Stomach (tissue), 9 donors: ENCODE results near the gene CEBPZ. TPM values are rescaled to one million over a fixed set of nuclear protein-coding genes. Genes with fewer than 3 reads are reported as not detected.
"Not testable (repeated sequence)": the region's sequence is repeated elsewhere in the genome, so short reads cannot be mapped to it uniquely, and the experiment has no call there.

Experiments
- DNase-seq, 2 donors: peaks; one replicate each; pipeline versions ENCODE4 v3.0.0 to v3.0.0-alpha.2; 2013 to 2019
- H3K27ac ChIP-seq, 5 donors: fragments of 200-600 bp in 4 of 5; sonication (generic) in 4 of 5; one replicate each; pipeline ENCODE4 v1.5.1; 2013 to 2019; ENCODE audit warnings: mild to moderate bottlenecking in 1 of 5, moderate library complexity in 1 of 5
- H3K27me3 ChIP-seq, 3 donors: fragments of 200-600 bp; sonication (generic); one replicate each; pipeline ENCODE4 v1.5.1; 2017 to 2019; ENCODE audit warnings: mixed run types in 1 of 3
- H3K36me3 ChIP-seq, 4 donors: fragments of 200-600 bp; sonication (generic); 1 replicate in 3 of 4; 2 replicates in 1 of 4; pipeline ENCODE4 v1.5.1; 2016 to 2019
- H3K4me1 ChIP-seq, 4 donors: fragments of 200-600 bp; sonication (generic); one replicate each; pipeline ENCODE4 v1.5.1; 2016 to 2019
- H3K4me3 ChIP-seq, 4 donors: fragments of 200-600 bp; sonication (generic) in 3 of 4; one replicate each; pipeline ENCODE4 v1.5.1; 2016 to 2019; ENCODE audit warnings: mild to moderate bottlenecking in 1 of 4
- H3K9me3 ChIP-seq, 4 donors: fragments of 200-600 bp; sonication (generic); one replicate each; pipeline ENCODE4 v1.5.1; 2016 to 2019
- CTCF ChIP-seq, 7 experiments: fragments of 450-650 bp in 4 of 7; fragments of 200-600 bp in 3 of 7; sonication (generic) in 3 of 7; IDR thresholded peaks; one replicate each; pipeline ENCODE4 v1.5.1; 2016 to 2019; ENCODE audit warnings: antibody characterized with exemption in 7 of 7, control low read depth in 2 of 7, mild to moderate bottlenecking in 1 of 7
- EP300 ChIP-seq: sonication (generic); formaldehyde crosslinking; IDR thresholded peaks from one replicate; pipeline ENCODE4 v1.6.1; 2017; ENCODE audit warnings: antibody characterized with exemption
- POLR2A ChIP-seq, 4 donors: fragments of 450-650 bp; IDR thresholded peaks; one replicate each; pipeline ENCODE4 v1.6.1; 2016; ENCODE audit warnings: antibody characterized with exemption in 4 of 4, control low read depth in 2 of 4, mild to moderate bottlenecking in 1 of 4, moderate library complexity in 1 of 4
- POLR2AphosphoS5 ChIP-seq, 3 donors: sonication (generic); formaldehyde crosslinking; IDR thresholded peaks; one replicate each; pipeline ENCODE4 v1.6.1; 2016; ENCODE audit warnings: antibody characterized with exemption in 3 of 3
- WGBS, 5 donors: extraction: QIAGEN DNeasy Blood & Tissue Kit in 3 of 5; methylation state at CpG; one replicate each; pipeline versions ENCODE4 v1.1.5 to v1.1.7; 2013 to 2018; 5-methylcytosine and 5-hydroxymethylcytosine counted together
- intact Hi-C: fragments of 100-400 bp; cut with DNase I; formaldehyde crosslinking; loops from one replicate; pipeline ENCODE4 v1.15.1; 2023; ENCODE audit warnings: low total_unique reads
- polyA plus RNA-seq, 3 donors: library from polyadenylated mRNA; stranded (reverse); fragments of 200-250 nt; gene quantifications; one replicate each; pipeline ENCODE4 v1.2.3, GENCODE V29; 2013
- total RNA-seq, 5 donors: library from RNA; depleted of rRNA; stranded (reverse); fragments of >200 nt; gene quantifications; one replicate each; pipeline versions ENCODE4 v1.1.0 to v1.2.3, GENCODE V29; 2014 to 2016
- donor health status: healthy with polysubstance abuse.
- donor health status: Bipolar disorder and iron deficiency.
- donor health status: healthy.

The CEBPZ gene
- total and polyA plus RNA-seq, 8 donors: 18.7 to 59.4 (median 48.2) TPM

GRCh38 chr2:37226863-37227262 lies 4.5 kb downstream of the CEBPZ start:
- 93 to 98% (median 94%) methylated on average over 4 of the region's 4 CpGs for WGBS, 5 donors
- H3K27ac ChIP-seq: no peak overlapping the region
- intact Hi-C loops: no loop called here
- H3K9me3 ChIP-seq: no peaks in the 10 kb centered on the region
- H3K4me1 ChIP-seq: peaks cover 13 to 54% (median 34%) of the 10 kb centered on the region in 4 donors
- TF ChIP-seq POLR2AphosphoS5 (IDR thresholded peaks at IDR 0.05): no peak
- TF ChIP-seq CTCF (IDR thresholded peaks at IDR 0.05): no peak
- no peak for TF ChIP-seq POLR2A (IDR thresholded peaks at IDR 0.05)
- no peak for TF ChIP-seq EP300
- no peak overlapping the region for H3K4me3 ChIP-seq
- H3K36me3 ChIP-seq: peaks cover 15 to 47% (median 45%) of the 10 kb centered on the region in 4 donors
- no peaks in the 10 kb centered on the region for H3K27me3 ChIP-seq
- DNase-seq: no peak

GRCh38 chr2:37225129-37225528 lies 6.3 kb downstream of the CEBPZ start:
- 67% methylated on average over 1 of the region's 2 CpGs; no CpG with 5 or more reads in 4 of the 5 donors for WGBS, 5 donors
- intact Hi-C loops, DNase-seq, H3K27ac ChIP-seq, H3K4me3 ChIP-seq, H3K27me3 ChIP-seq, H3K9me3 ChIP-seq: not testable (repeated sequence)
- Histone ChIP-seq H3K4me1 (peaks cover 8 to 48% (median 28%) of the 10 kb centered on the region in 4 donors), H3K36me3 (peaks cover 27 to 64% (median 62%) of the 10 kb centered on the region in 4 donors)

GRCh38 chr2:37224063-37224462 lies 7.3 kb downstream of the CEBPZ start:
- Histone ChIP-seq H3K4me3 (no peak overlapping the region), H3K4me1 (peaks cover 0 to 37% (median 18%) of the 10 kb centered on the region in 4 donors), H3K27me3 (no peaks in the 10 kb centered on the region), H3K36me3 (peaks cover 27 to 75% (median 73%) of the 10 kb centered on the region in 4 donors), H3K27ac (no peak overlapping the region), H3K9me3 (no peaks in the 10 kb centered on the region)
- TF ChIP-seq CTCF (IDR thresholded peaks at IDR 0.05) (no peak), POLR2A (IDR thresholded peaks at IDR 0.05) (no peak), EP300 (no peak), POLR2AphosphoS5 (IDR thresholded peaks at IDR 0.05) (no peak)
- intact Hi-C loops: no loop called here
- no peak for DNase-seq
- 93 to 98% (median 97%) methylated on average over 1 of the region's 1 CpG for WGBS, 5 donors

GRCh38 chr2:37223131-37223530 lies 8.3 kb downstream of the CEBPZ start:
- Histone ChIP-seq H3K4me3 (no peak overlapping the region), H3K27me3 (no peaks in the 10 kb centered on the region), H3K36me3 (peaks cover 30 to 78% (median 75%) of the 10 kb centered on the region in 4 donors), H3K9me3 (no peaks in the 10 kb centered on the region), H3K27ac (no peak overlapping the region), H3K4me1 (peaks cover 0 to 31% (median 15%) of the 10 kb centered on the region in 4 donors)
- DNase-seq: no peak
- WGBS, 5 donors: 96 to 98% (median 98%) methylated on average over 4 of the region's 4 CpGs
- intact Hi-C loops: no loop called here
- TF ChIP-seq POLR2AphosphoS5 (IDR thresholded peaks at IDR 0.05) (no peak), POLR2A (IDR thresholded peaks at IDR 0.05) (no peak), CTCF (IDR thresholded peaks at IDR 0.05) (no peak), EP300 (no peak)

GRCh38 chr2:37219046-37219445 lies 12.3 kb downstream of the CEBPZ start:
- DNase-seq: peak in 1 of 2 donors; percentile 16
- Histone ChIP-seq H3K9me3 (no peaks in the 10 kb centered on the region), H3K4me3 (no peak overlapping the region), H3K27ac (no peak overlapping the region), H3K27me3 (no peaks in the 10 kb centered on the region), H3K4me1 (peaks cover 0 to 7% (median 0%) of the 10 kb centered on the region in 4 donors), H3K36me3 (peaks cover 32 to 97% (median 95%) of the 10 kb centered on the region in 4 donors)
- WGBS, 5 donors: 77 to 96% (median 91%) methylated on average over 4 of the region's 4 CpGs
- no peak for TF ChIP-seq POLR2AphosphoS5 (IDR thresholded peaks at IDR 0.05)
- intact Hi-C loops: no loop called here
